Non-pigmented ciliary epithelial cell (primary cell): Measurements from ENCODE around the gene NCKAP5.

Source experiments
- DNase-seq: peaks from one replicate; pipeline ENCODE4 v3.0.0-alpha.2; 2010; ENCODE audit warnings: low read depth

NCKAP5 gene

DNA sequence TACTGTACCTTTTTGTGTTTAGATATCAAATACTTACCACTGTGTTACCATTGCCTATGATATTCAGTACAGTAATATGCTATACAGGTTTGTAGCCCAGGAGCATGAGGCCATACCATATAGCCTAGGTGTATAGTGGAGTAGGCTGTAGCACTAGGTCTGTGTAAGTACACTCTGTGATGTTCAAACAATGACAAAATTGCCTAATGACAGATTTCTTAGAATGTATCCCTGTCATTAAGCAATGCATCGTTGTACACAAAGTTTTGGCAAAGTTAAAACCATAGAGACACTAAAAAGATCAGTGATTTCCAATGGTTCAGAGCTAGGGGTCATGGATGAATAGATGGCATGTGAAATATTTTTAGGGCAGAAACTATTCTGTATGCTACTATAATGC is 415.5 kb downstream of the NCKAP5 start:
- no peak for DNase-seq

DNA sequence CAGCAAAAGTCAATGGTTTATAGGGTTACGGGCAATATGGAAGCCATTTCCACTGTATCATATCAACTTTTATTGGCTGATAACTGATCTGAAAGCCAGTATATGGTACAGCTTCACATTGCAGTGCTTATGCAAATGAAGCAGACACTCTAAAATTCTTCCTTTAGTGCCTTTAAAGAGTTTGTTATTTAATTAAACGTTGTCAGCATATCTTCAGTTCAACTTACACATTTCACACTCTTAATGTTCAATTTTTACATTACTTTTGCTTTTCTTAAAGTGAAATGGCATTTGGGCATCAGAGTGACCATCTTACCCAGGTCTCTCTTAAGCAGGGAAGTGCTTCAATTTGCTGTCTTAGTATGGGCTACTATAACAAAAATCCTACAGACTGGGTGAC is 420.1 kb downstream of the NCKAP5 start:
- DNase-seq: no peak

DNA sequence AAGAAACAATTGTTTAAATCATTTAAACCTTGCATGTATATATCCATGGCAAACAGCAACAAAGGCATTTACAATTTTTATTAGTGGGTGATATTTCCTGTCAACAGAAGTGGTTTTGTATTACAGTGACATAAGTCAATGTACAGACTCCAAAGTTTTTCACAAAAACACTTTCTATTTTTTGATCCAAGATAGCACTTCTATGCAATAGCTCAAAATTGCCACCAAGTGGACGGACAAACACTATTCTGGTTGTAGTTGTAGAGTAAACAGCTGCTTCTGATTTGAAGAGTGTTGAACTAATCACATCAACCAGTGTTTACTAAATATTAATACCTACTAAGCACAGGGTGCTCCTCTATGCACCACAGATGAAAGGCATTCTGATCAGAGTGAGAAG is 421.4 kb downstream of the NCKAP5 start:
- no peak for DNase-seq

DNA sequence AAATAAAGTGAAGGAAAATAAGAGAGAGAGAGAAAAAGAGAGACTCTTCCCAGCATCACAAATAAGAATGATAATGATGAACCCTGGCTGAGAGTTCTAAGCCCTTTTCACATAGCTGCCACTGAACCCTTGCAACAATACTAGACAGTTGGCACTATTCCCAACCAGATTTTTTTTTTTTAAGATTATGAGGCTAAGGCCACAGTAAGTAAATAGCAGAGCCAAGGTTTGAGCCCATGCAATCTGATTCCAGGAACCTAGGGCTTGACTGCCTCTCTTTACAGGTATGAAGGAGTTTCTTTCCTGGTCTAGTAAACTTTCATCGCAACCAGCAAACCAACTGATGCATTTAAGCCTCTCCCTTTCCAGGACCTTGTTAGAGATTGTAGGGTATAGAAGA is 424.6 kb downstream of the NCKAP5 start:
- no peak for DNase-seq

DNA sequence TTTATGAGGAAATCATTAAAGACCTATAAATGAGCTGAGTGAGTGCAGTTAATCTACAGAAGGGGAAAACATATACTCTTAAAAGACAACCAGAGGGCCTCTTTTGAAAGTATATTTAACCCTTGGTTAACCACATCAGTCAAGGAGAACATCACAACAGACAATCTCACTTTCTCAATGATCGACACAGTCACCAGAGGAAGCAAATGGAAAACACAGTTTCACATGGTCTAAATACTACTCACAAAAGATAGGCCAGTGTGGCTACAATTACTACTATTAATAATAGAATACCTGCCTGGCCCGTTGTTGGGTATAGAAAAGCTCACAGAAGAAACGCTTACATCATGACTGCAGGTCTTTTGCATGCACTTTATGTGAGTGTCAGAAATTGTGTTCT is 426.2 kb downstream of the NCKAP5 start:
- no peak for DNase-seq

DNA sequence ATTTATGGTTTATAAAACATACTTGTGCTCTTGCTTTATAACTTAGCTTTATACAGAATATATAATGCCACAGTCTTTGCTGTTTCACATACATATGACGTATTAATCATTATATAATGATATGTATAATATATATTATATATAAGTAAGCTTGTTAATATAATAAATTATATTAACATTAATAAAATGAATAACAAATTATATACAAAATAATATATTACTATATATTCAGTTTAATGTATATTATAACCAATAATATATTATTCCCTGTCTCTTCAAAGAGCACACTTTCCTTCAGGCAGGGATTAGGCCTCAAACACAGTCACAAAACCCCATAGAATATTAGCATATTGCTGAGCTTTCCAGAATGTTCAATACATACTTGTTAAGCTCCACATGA is 427.6 kb downstream of the NCKAP5 start:
- no peak for DNase-seq

DNA sequence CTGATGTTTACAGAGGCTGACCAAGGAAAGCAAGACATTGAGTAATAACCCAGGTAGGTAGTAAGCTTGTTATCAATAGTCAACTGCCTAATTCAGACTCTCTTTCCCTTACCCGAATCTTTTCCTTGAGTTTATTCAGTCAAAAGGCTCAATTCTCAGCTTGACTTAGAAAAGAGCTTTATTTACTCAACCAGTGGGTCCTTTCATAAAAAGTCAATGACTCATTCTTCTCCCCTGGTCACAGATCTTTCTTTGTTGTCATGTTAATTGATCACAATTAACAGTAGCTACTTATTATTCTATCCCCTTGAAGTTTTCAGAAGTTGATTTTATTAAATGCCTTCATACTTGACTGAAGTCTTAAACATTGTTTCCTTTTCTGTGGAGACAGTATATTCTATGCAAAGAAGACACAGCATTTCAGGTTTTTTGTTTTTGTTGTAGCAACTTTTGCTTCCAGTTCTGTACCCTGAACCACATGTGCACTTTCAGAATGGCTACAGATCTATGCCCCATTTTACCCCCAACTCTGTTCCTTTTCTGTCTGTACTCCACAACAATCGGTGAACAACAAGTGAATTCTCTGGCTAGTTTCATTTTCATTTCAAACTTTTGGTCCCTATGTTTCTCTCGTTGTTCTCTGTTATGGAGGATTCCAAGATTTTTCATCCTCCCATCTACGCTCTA is 428.3 kb downstream of the NCKAP5 start:
- no peak for DNase-seq

DNA sequence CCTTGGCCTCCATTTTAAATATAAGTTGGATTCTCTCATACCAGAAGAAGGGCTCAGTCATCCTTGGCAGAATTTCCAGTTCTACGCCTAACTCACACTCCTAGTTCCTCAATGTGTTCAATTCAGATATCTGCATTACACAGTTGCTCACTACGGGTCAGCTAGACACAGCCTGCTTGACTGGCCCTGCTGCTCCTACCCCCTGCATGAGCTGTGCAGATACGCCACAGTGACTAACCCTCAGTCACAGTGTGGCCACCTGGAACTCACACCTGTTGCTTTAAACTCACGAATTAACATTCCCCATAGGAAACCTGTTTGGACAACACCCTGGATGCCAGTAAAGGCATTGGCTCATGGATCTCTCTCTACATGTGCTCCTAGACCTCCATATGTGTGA is 429.6 kb downstream of the NCKAP5 start:
- no peak for DNase-seq

DNA sequence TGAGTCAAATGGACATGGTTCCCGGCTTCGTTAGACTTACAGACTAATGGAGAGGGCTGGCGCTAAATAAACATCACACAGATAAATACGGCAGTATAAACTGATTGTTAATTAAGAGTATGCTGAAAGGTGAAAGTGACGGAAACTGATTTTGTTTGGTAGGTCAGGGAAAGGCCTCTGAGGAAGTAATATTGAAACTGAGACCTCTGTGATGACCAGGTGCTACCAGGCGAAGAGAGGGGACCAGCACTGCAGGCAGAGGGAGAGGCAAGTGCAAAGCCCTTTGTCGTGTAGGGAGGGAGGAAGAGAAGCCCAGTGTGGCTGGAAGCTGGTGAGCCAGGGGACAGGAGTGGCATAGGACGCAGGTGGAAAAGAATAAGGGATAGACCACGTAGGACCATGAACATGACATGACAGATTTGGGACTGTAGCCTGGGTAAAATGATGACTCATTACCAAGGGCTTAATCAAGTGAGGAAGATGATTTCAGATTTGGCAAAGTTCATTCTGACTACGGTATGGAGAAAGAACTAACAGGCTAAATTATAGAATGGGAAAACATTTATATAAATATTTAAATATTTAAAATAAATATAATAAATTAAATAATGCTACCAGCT is 433.1 kb downstream of the NCKAP5 start:
- DNase-seq: no peak

DNA sequence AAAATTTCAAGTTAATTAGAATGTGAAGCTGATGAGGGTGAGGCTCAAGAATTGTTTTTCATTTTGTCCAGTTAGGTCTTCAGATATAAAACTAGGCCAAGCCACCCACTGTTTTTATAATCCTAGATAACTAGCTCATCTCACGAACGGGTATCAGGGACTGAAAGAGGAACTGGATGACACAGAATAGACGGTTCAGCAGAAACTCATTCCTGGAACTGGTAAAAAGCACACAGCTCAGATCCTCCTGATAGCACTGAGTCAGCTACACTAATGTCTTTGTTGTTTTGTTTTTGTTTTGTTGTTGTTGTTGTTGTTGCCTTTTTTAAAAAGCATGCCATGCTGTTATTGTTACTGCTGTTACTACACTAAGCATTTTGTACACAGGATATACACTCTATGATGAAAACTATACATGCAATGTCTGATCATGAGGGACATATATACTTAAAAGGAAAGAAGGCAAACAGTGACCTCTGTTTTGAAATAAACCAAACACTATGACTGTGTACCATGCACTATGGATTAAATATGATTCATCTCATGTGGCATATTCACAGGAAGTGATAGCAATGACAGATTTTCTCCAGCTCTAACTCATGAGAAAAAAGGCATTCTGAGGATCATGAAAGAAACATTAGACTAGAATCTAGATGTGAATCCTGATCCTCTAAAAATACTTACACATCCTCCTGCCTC is 437.6 kb downstream of the NCKAP5 start:
- no peak for DNase-seq

DNA sequence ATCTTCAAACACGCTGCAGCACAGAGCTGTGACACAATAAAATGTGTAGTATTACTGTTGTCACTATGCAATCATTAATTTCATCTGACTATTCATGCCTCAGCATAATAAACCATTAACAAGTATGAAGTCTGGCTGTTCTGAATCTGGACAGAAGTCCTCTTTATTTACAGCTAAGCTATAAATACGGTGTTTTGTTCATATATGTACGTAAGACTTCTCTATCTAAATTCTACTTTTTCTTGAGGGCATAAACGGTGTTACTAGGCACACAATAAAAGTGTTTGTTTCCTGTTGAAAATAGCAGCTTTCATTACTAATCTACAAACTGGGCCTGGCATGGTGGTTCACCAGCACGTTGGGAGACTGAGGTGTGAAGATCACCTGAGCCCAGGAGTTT is 443.8 kb downstream of the NCKAP5 start:
- DNase-seq: no peak

DNA sequence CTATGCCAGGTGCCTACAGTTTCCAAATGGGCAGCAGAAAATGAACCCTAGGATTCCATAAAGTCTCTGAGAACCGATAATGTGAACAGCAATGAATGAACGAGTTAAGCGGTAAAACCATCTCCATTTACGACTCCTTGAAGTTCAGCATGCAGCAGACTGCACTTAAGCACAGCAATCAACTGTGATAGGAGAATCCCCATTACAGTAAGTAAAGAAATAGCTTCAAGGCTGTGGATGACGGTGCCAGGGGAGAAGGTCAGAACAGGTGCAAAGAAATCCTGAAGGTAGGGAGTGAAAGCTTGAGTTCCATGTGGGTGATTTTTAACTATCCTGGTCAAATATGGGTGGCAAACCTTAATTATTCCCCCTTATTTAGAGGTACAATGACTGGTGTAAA is 444.4 kb downstream of the NCKAP5 start:
- DNase-seq: no peak

DNA sequence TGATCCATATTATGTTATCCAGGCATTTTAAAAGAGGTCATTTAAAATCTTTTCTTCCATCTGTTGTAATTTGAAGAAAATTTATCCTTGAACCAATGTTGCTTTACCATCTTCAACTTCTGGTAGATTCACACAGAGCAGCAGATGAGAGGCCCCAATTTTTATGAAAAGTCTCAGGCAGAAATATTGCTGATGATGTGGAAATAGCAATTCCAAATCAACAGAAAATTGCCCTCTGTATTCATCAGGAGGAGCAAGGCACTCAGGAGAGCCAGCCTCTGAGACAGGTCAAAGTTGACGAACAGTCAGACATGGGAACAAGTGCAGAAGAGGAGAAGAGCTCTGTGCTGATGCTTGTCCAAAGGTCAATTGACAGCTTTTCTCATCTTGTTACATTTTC is 444.9 kb downstream of the NCKAP5 start:
- DNase-seq: no peak

DNA sequence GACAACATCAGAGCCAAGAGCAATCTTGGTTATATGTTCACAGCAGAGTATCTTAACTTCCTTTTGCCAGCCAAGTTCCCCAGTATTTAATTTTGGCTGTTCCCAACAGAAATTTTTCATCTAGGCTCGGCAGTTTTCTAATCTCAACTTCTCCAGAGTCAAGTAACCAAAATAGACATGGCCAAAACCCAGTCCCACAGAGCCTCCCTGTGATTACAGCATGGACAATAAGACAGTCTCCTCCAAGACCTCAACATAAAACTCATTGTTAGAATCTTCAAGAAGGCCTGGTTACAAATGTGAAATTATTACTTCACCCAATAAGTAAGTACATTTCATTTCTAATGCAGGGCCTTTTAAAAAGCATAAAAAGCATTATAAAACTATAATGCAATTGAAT is 445.7 kb downstream of the NCKAP5 start:
- no peak for DNase-seq

DNA sequence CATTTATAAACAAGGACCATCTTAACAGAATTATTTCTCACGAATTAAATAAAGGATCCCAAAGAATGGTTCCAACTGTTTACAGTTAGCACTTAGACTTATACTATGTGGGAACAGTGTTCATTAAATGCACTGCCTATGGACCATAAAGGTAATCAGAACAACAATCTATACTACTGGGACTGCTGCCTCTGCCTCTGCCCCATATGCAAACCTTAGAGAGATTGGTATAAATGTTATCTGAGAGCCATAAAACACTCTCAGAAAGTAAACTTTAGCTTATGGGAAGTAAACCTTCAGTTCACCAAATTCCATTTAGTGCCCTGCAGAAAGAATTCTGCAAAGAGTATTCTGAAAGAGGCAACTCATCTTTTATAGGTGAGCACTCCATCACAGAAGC is 448.0 kb downstream of the NCKAP5 start:
- DNase-seq: no peak

DNA sequence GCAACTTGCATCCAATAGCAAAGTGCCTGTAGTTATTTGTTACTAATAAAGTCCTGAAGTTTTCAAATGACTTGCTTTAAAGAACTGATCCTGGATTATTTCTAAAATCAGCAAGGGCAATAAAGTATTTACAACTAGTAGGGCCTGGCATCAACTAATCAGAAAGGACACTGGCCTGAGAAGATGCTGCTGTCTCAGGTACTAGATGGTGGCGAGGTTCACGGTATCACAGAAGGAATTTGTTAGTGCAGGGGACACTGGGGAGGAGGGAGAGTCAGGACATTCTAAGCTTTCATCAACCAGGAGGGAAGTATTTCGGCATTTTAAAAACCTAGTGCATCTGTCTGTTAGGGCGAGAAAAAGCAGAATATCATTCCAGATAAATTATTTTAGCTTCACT is 458.1 kb downstream of the NCKAP5 start:
- no peak for DNase-seq

DNA sequence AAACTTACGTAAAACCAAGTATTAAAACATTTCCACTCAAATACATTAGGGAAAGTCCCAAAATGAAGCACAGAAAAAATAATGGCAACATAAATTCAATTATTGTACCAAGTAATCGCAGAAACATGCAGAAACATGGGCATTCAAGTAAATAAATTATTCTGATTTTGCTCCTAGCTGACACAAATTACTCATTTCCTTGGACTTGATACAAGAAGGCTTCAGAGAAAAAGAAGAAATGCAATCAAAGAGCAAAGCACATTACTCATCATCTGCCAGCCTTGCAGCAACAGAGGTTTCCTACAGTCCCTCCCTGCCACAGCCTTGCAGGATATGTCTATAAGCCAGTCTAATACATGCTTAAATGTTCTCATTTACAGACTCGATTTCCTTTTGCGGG is 458.5 kb downstream of the NCKAP5 start:
- DNase-seq: peak; percentile 48

DNA sequence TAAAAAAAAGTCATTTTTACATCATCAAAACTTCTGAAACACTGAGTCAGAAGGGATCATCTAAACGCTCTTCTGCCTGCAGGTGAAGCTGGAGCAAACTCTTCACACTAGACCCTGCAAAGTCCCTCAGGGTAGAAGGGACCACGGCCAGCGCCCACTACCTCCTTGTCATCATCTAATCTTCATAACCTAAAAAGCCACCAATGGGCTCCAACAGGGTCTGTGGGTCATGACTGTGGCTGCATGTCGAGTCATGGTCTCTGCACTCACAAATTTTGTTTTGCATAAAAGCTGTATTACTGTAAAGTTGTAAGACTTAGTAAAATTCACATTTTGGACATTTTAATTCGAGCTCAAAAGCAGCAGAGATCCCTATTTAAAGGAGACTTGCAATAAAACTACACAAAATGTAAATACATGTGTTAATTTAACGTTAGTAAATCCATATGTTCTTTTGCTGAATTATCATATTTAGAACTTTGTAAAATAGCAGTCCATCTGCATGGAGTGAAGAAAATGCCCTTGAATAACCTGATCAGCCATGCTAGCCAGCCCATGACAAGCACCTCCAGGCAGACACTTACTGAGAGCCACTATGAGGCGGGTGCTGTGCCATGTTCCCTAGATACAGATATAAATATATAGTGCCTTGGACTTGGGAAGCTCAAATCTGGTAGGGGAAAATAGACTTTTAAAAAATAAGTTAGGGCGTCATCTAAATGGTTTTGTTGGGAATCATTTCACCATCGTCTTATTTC is 461.0 kb downstream of the NCKAP5 start:
- DNase-seq: no peak

DNA sequence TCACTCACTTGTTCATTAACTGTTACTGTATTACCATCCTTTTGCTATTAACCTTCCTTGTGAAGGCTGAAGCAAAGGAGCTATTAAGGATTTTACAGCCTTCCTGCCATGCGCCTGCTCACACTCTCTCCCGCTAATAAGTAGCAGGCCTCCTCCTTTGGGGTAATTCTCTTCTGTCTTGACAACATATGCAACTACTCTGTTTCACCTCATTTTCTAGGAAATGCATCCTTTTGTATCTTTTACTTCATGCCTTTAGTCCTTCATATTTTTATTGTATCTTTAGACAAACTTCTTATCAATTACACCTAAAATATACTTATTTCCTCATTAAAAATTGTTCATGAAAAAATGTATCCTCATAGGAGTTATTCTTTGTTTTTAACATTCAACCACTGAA is 463.4 kb downstream of the NCKAP5 start:
- DNase-seq: no peak

DNA sequence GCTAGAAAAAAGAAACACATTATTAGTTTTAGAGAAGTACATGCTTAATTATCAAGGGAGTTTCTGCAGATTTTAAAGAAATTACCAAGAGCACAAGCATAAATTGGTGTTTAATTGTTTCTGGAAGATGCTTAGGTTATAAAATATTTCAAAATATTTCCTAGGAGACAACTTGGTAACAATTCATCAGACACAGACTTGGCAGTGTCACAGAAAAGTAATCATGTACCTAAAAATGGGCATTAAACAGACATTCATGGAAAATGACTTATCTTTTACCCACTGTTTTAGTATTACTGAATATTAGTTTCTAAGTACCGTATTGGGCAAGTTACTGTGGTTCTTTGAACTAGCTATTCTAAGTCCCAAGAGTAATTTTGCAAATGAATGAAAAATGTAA is 469.5 kb downstream of the NCKAP5 start:
- DNase-seq: no peak

DNA sequence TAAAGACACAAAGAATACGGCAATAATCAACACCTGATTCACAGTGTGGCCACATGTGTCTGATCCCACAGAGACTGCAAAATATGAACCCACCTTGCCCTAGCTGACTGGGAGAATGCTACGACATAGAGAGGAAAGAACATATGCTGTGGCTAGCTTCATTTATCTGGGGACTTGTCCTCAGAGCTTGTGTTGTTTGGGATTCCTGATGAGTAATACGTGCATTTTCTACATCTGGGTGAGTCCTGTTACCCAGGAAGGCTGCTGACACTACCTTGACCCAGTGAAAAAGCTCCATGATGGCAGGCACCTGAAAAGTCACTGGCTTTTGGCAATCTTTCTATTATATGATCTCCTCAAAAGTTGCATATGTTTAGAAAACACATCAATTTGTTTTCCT is 470.6 kb downstream of the NCKAP5 start:
- peak; percentile 5 for DNase-seq

DNA sequence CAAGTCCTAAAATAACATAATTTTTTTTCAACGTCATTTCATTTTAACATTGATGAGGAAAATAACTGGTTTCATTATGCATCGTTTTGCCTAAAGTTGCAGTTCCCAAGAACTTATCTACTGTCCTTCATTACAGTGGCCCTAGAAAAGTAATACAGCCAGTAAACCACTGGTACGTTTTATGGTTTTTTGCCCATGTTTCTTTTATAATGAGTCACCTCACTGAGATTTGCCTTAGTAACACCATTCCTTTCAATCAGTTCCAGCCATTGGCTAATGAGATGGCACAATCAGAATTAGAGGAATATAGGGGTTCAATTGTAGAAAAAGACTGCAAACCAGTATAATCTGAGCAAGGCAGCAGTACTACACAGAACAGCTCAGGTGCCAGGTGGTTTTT is 475.7 kb downstream of the NCKAP5 start:
- no peak for DNase-seq

DNA sequence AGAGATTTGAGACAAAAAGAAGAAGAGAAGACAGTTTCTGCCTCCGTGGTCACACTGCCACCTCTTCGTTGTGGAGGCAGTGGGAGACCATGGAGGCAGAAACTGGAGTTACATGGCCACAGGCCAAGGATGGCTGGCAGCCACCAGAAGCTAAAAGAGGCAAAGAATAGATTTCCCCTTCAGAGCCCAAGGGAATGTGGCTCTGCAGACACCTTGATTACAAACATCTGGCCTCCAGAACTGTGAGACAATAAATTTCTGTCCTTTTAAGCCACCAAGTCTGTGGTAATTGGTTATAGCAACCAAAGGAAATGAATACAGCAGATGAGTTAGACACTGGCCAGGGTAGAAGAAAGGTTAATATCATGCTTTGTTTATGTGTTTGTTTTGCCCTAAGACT is 477.9 kb downstream of the NCKAP5 start:
- DNase-seq: no peak
